ENCODE results near the gene IL18R1.
"Not testable (repeated sequence)": the region's sequence is repeated elsewhere in the genome, so short reads cannot be mapped to it uniquely, and the experiment has no call there.

Gene IL18R1

GRCh38 chr2:102355526-102356380, at the start of gene IL18R1:
TSS of gene IL18R1 (plus strand) at chr2:102355796. CDS start at chr2:102362661, 6,865 bp downstream.
- H3K4me3 Mint-ChIP-seq = peak within 1 kb of the TSS; percentile 89
- peaks cover 41% of the 10 kb centered on the region for H3K4me1 Mint-ChIP-seq (ENCODE audit: low read depth)
- peaks cover 5% of the 10 kb centered on the region for H3K36me3 Mint-ChIP-seq
- no peaks in the 10 kb centered on the region for H3K27me3 Mint-ChIP-seq
- peak within 1 kb of the TSS; percentile 95 for H3K27ac Mint-ChIP-seq
- H3K9me3 Mint-ChIP-seq (ENCODE audit: low read depth) = no peaks in the 10 kb centered on the region

GRCh38 chr2:102306125-102306524, 49.5 kb upstream of the IL18R1 start:
- no peak overlapping the region for H3K4me3 Mint-ChIP-seq
- H3K27me3 Mint-ChIP-seq = no peaks in the 10 kb centered on the region
- peak overlapping the region; percentile 93 for H3K27ac Mint-ChIP-seq
- no peaks in the 10 kb centered on the region for H3K9me3 Mint-ChIP-seq (ENCODE audit: low read depth)
- peaks cover 3% of the 10 kb centered on the region for H3K36me3 Mint-ChIP-seq
- H3K4me1 Mint-ChIP-seq (ENCODE audit: low read depth) = peaks cover 40% of the 10 kb centered on the region

- H3K27me3 Mint-ChIP-seq = no peaks in the 10 kb centered on the region
- no peak within 1 kb of the TSS for H3K4me3 Mint-ChIP-seq
- no peaks in the 10 kb centered on the region for H3K9me3 Mint-ChIP-seq (ENCODE audit: low read depth)
- peaks cover 3% of the 10 kb centered on the region for H3K36me3 Mint-ChIP-seq
- no peak within 1 kb of the TSS for H3K27ac Mint-ChIP-seq
- H3K4me1 Mint-ChIP-seq (ENCODE audit: low read depth) = peaks cover 4% of the 10 kb centered on the region
Measured at GRCh38 chr2:102310964-102311640, 44.5 kb upstream of the IL18R1 start, which contains the start of gene IL1RL1. TSS of gene IL1RL1 (plus strand) at chr2:102311563. CDS start at chr2:102338265, 26,702 bp downstream.

- Mint-ChIP-seq H3K9me3 (ENCODE audit: low read depth) (no peaks in the 10 kb centered on the region), H3K27ac (no peak overlapping the region), H3K4me3 (no peak overlapping the region), H3K4me1 (ENCODE audit: low read depth) (no peaks in the 10 kb centered on the region), H3K36me3 (peaks cover under 1% of the 10 kb centered on the region), H3K27me3 (no peaks in the 10 kb centered on the region)
Measured at GRCh38 chr2:102313025-102313424, 42.6 kb upstream of the IL18R1 start.

- no peaks in the 10 kb centered on the region for H3K9me3 Mint-ChIP-seq (ENCODE audit: low read depth)
- H3K4me3 Mint-ChIP-seq = no peak overlapping the region
- H3K27ac Mint-ChIP-seq = no peak overlapping the region
- no peaks in the 10 kb centered on the region for H3K4me1 Mint-ChIP-seq (ENCODE audit: low read depth)
- H3K27me3 Mint-ChIP-seq = no peaks in the 10 kb centered on the region
- no peaks in the 10 kb centered on the region for H3K36me3 Mint-ChIP-seq
Measured at GRCh38 chr2:102313471-102313870, 42.1 kb upstream of the IL18R1 start.

- H3K27me3 Mint-ChIP-seq = no peaks in the 10 kb centered on the region
- no peaks in the 10 kb centered on the region for H3K9me3 Mint-ChIP-seq (ENCODE audit: low read depth)
- H3K4me3 Mint-ChIP-seq = no peak overlapping the region
- H3K36me3 Mint-ChIP-seq = no peaks in the 10 kb centered on the region
- no peak overlapping the region for H3K27ac Mint-ChIP-seq
- no peaks in the 10 kb centered on the region for H3K4me1 Mint-ChIP-seq (ENCODE audit: low read depth)
Measured at GRCh38 chr2:102313950-102314349, 41.6 kb upstream of the IL18R1 start.

GRCh38 chr2:102315921-102316320, 39.7 kb upstream of the IL18R1 start:
- no peaks in the 10 kb centered on the region for H3K27me3 Mint-ChIP-seq
- H3K9me3 Mint-ChIP-seq (ENCODE audit: low read depth) = no peaks in the 10 kb centered on the region
- H3K4me1 Mint-ChIP-seq (ENCODE audit: low read depth) = no peaks in the 10 kb centered on the region
- H3K4me3 Mint-ChIP-seq = no peak overlapping the region
- no peak overlapping the region for H3K27ac Mint-ChIP-seq
- no peaks in the 10 kb centered on the region for H3K36me3 Mint-ChIP-seq

GRCh38 chr2:102317715-102318114, 37.9 kb upstream of the IL18R1 start:
- Mint-ChIP-seq H3K9me3 (ENCODE audit: low read depth) (no peaks in the 10 kb centered on the region), H3K27me3 (peaks cover 1% of the 10 kb centered on the region), H3K4me1 (ENCODE audit: low read depth) (no peaks in the 10 kb centered on the region), H3K4me3 (no peak overlapping the region), H3K27ac (no peak overlapping the region), H3K36me3 (no peaks in the 10 kb centered on the region)

GRCh38 chr2:102318437-102318836, 37.2 kb upstream of the IL18R1 start:
- H3K27me3 Mint-ChIP-seq = peaks cover 1% of the 10 kb centered on the region
- no peaks in the 10 kb centered on the region for H3K4me1 Mint-ChIP-seq (ENCODE audit: low read depth)
- no peak overlapping the region for H3K4me3 Mint-ChIP-seq
- H3K36me3 Mint-ChIP-seq = no peaks in the 10 kb centered on the region
- no peak overlapping the region for H3K27ac Mint-ChIP-seq
- no peaks in the 10 kb centered on the region for H3K9me3 Mint-ChIP-seq (ENCODE audit: low read depth)

- Mint-ChIP-seq H3K9me3 (ENCODE audit: low read depth) (no peaks in the 10 kb centered on the region), H3K36me3 (no peaks in the 10 kb centered on the region), H3K4me3 (no peak overlapping the region), H3K27me3 (peaks cover 1% of the 10 kb centered on the region), H3K27ac (no peak overlapping the region), H3K4me1 (ENCODE audit: low read depth) (no peaks in the 10 kb centered on the region)
Measured at GRCh38 chr2:102321941-102322719, 33.5 kb upstream of the IL18R1 start.

GRCh38 chr2:102324914-102325313, 30.7 kb upstream of the IL18R1 start:
- H3K27ac Mint-ChIP-seq; H3K9me3 Mint-ChIP-seq (ENCODE audit: low read depth); H3K27me3 Mint-ChIP-seq; H3K4me3 Mint-ChIP-seq; H3K4me1 Mint-ChIP-seq (ENCODE audit: low read depth); H3K36me3 Mint-ChIP-seq: not testable (repeated sequence)

- peaks cover 3% of the 10 kb centered on the region for H3K4me1 Mint-ChIP-seq (ENCODE audit: low read depth)
Measured at GRCh38 chr2:102331311-102331980, 24.1 kb upstream of the IL18R1 start.

GRCh38 chr2:102334486-102334885, 21.1 kb upstream of the IL18R1 start:
- peaks cover 3% of the 10 kb centered on the region for H3K9me3 Mint-ChIP-seq (ENCODE audit: low read depth)
- H3K4me1 Mint-ChIP-seq (ENCODE audit: low read depth) = peaks cover 9% of the 10 kb centered on the region
- H3K36me3 Mint-ChIP-seq = peaks cover 3% of the 10 kb centered on the region
- peaks cover 3% of the 10 kb centered on the region for H3K27me3 Mint-ChIP-seq
- no peak overlapping the region for H3K27ac Mint-ChIP-seq
- no peak overlapping the region for H3K4me3 Mint-ChIP-seq

More at GRCh38 chr2:102331311-102331980, 24.1 kb upstream of the IL18R1 start:
- Mint-ChIP-seq H3K27ac (no peak overlapping the region), H3K36me3 (peaks cover 3% of the 10 kb centered on the region), H3K4me3 (no peak overlapping the region), H3K9me3 (ENCODE audit: low read depth) (peaks cover 3% of the 10 kb centered on the region), H3K27me3 (peaks cover 3% of the 10 kb centered on the region)

- no peak overlapping the region for H3K27ac Mint-ChIP-seq
- peaks cover 3% of the 10 kb centered on the region for H3K27me3 Mint-ChIP-seq
- H3K4me3 Mint-ChIP-seq = no peak overlapping the region
- peaks cover 3% of the 10 kb centered on the region for H3K36me3 Mint-ChIP-seq
- H3K4me1 Mint-ChIP-seq (ENCODE audit: low read depth) = peaks cover 9% of the 10 kb centered on the region
- H3K9me3 Mint-ChIP-seq (ENCODE audit: low read depth) = peaks cover 3% of the 10 kb centered on the region
Measured at GRCh38 chr2:102335871-102336366, 19.7 kb upstream of the IL18R1 start.

All from activated naive CD8-positive, alpha-beta T cell (primary cell).